ENCODE results near the gene P3R3URF.

- TF ChIP-seq, protein P1, sequence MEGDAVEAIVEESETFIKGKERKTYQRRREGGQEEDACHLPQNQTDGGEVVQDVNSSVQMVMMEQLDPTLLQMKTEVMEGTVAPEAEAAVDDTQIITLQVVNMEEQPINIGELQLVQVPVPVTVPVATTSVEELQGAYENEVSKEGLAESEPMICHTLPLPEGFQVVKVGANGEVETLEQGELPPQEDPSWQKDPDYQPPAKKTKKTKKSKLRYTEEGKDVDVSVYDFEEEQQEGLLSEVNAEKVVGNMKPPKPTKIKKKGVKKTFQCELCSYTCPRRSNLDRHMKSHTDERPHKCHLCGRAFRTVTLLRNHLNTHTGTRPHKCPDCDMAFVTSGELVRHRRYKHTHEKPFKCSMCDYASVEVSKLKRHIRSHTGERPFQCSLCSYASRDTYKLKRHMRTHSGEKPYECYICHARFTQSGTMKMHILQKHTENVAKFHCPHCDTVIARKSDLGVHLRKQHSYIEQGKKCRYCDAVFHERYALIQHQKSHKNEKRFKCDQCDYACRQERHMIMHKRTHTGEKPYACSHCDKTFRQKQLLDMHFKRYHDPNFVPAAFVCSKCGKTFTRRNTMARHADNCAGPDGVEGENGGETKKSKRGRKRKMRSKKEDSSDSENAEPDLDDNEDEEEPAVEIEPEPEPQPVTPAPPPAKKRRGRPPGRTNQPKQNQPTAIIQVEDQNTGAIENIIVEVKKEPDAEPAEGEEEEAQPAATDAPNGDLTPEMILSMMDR (IDR thresholded peaks at IDR 0.05), result no peak
- no peak for TF ChIP-seq EZH2 (IDR thresholded peaks at IDR 0.05)
Measured at GRCh38 chr1:46224966-46225365, 48.7 kb upstream of the P3R3URF start.

All from neural progenitor cell (in vitro differentiated cells).